Retinal pigment epithelial cell (primary cell): ENCODE data around the gene CNP.

Source experiments
- DNase-seq: peaks from one replicate; pipeline ENCODE4 v3.0.0-alpha.2; 2010; ENCODE audit warnings: low read depth
- H3K4me3 ChIP-seq: 2 replicates; pipeline ENCODE4 v1.5.1; 2011; ENCODE audit warnings: mild to moderate bottlenecking, low read length, control low read depth, moderate library complexity
- TF ChIP-seq, protein P1 (sequence below): conservative IDR thresholded peaks from 2 replicates; pipeline ENCODE4 v1.5.1; 2011; ENCODE audit warnings: low read depth, low read length, control low read depth, inconsistent platforms

CNP gene

DNA sequence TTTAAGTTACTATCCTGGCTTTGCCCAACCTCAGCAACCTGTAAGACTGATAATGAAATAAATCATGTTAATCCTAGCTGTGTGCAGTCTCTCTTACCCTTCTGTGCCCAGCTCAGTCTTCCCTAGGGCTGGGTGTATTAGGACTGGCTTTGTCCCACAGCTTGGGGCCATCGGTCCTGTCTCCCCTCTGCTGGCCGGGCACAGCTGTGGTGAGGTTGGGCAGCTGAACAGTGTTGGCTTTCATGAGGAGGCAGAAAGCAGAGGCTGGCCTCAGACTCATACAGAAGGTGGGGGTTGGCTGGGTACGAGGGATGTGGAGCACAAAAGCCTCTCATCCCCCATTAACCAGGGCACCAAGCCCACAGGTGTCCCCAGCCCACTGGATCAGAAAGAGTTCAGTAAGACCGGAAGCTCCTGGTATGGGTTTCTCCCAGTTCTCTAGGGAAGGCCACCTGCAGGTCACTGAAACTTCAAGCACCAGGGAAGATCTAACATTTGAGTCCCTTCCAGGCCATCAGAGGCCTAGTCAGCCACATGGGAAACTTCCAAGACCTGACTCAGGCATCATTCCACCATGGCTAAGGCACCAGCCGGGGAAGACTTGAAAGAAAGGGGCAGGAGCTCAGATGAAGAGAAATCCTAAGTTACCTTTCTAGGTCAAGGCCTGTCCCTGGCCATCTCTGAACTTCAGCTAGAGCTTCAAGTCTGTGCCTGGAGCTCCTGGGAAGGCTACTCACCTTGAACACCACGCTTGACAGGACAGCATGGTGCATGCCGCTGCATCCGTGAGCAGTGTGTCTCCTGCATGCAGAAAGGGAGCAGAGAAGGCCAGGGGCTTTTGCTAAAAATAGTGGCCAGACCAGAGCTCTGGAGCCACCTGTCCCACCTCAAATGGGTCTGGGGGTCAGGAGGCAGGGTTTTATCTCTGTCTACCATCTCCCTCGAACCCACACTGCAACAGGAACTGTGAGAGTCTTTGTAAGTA is 8.8 kb downstream of the CNP start:
- no peak for DNase-seq

DNA sequence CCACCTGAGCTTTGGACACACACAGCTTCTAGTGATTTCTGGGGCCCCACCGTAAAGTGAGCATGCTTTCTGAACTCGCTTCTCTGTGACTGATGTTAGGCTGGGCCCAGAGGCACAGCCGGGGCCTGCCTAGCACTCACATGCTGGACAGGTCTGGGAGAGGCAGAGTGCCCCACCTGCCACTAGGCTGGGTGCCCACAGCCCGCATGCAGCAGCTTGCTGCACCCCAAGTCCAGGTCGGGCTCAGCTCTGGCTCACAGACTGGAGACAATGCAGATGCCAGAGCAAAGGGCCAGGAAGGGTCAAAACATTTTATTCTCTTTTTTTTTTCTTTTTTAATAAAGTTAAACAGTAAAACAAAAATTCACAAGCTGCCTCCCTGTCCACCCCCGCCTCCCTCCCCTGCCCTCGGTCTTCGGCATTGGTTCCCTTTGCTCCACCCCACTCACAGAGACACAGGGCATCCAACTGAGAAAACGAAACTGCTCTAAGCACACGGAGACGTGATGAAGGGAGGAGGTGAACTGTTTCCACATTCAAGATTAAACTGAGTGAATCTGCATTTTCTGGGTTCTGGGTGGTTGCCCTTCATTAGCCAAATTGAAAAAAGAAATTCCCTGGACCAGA is 9.7 kb downstream of the CNP start:
- TF ChIP-seq, protein P1, sequence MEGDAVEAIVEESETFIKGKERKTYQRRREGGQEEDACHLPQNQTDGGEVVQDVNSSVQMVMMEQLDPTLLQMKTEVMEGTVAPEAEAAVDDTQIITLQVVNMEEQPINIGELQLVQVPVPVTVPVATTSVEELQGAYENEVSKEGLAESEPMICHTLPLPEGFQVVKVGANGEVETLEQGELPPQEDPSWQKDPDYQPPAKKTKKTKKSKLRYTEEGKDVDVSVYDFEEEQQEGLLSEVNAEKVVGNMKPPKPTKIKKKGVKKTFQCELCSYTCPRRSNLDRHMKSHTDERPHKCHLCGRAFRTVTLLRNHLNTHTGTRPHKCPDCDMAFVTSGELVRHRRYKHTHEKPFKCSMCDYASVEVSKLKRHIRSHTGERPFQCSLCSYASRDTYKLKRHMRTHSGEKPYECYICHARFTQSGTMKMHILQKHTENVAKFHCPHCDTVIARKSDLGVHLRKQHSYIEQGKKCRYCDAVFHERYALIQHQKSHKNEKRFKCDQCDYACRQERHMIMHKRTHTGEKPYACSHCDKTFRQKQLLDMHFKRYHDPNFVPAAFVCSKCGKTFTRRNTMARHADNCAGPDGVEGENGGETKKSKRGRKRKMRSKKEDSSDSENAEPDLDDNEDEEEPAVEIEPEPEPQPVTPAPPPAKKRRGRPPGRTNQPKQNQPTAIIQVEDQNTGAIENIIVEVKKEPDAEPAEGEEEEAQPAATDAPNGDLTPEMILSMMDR = no peak
- no peak for DNase-seq
- no peak overlapping the region for H3K4me3 ChIP-seq

More for the DNA sequence above, 8.8 kb downstream of the CNP start:
- TF ChIP-seq, protein P1 = no peak
- H3K4me3 ChIP-seq = no peak overlapping the region

DNA sequence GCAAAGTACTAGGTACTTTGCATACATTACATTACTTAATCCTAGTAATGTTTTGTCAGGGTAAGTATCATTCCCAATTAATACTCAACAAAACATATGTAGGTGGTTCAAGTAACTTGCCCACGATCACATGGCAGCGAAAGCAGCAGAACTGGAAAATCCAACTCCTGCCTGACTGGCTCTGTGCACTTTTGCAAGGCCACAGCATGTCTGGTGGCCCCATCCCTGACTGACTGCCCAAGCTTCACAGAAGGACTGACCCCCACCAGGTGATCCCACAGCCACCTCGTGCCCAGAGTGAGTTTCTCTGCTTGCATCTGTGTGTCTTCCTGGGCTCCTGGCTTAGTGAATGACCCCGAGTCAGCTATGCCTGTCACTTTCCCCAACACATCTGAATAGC is 11.4 kb downstream of the CNP start:
- H3K4me3 ChIP-seq = no peak overlapping the region
- no peak for DNase-seq
- TF ChIP-seq, protein P1 = no peak

- no peak for DNase-seq
- no peak overlapping the region for H3K4me3 ChIP-seq
- TF ChIP-seq, protein P1 = no peak
These were observed 15.6 kb downstream of the CNP start for GRCh38 chr17:41982026-41982760.

DNA sequence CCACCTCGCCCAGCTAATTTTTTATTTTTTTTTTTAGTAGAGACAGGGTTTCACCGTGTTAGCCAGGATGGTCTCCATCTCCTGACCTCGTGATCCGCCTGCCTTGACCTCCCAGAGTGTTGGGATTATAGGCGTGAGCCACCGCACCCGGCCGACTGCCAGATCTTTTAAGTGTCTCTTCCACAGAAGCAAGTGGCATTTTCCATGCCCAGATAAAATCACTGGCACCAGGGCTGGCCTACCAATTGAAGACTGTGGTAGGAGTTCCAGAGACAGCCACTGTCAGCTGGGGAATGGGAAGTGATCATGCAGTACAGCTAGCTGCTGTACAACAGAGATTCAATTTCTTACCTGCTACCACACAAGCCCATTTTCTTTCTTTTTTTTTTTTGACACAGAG is 17.9 kb downstream of the CNP start:
- TF ChIP-seq, protein P1 = no peak
- no peak overlapping the region for H3K4me3 ChIP-seq

GRCh38 chr17:41985919-41986318 is 19.3 kb downstream of the CNP start:
- DNase-seq = no peak
- TF ChIP-seq, protein P1 = no peak
- H3K4me3 ChIP-seq = no peak overlapping the region

More for the DNA sequence above, 17.9 kb downstream of the CNP start:
- DNase-seq = no peak
